HCT116 (cell line): ENCODE measurements around the gene FKBP6. TPM values are rescaled to one million over a fixed set of nuclear protein-coding genes. Genes with fewer than 3 reads are reported as not detected.
"Not testable (repeated sequence)": the region's sequence is repeated elsewhere in the genome, so short reads cannot be mapped to it uniquely, and the experiment has no call there.

ENCODE experiments used
- ATAC-seq: fragments of 200-7000 bp; cut with Tn5 transposase; 2 replicates; pipeline ENCODE4 v1.9.1; 2020; ENCODE audit warnings: mild to moderate bottlenecking, moderate library complexity
- BruUV-seq: library from RNA; stranded (reverse); fragments of 400-500 nt; replicated peaks from 2 replicates; lab custom pipeline; 2021; lab: Mats Ljungman, UMichigan
- CTCF ChIA-PET: fragments of 300-600 bp; sonication (Branson Sonifier 250); formaldehyde crosslinking; loops from one replicate; lab custom pipeline; 2021; ENCODE audit warnings: antibody characterized with exemption; lab: Charles Lee
- POLR2A ChIA-PET: fragments of 300-600, 350-600 bp; sonication (Branson Sonifier 250); formaldehyde crosslinking; loops from one replicate; lab custom pipeline; 2021; ENCODE audit warnings: antibody characterized with exemption; lab: Charles Lee
- RAD21 ChIA-PET, 2 experiments: fragments of 300-600 bp; sonication (Branson Sonifier 250); formaldehyde crosslinking; loops; one replicate each; lab custom pipeline; 2023; ENCODE audit warnings: low total read pairs in 2 of 2; ENCODE audit not compliant: uncharacterized antibody in 2 of 2, unreplicated experiment in 2 of 2, low non-redundant PET in 1 of 2; lab: Charles Lee
- DNase-seq: peaks from one replicate; pipeline ENCODE4 v3.0.0-alpha.2; 2010; ENCODE audit warnings: low read depth, low spot score
- H2AFZ ChIP-seq: fragments of 200-600 bp; shearing (Covaris generic), sonication (generic); 2 replicates; pipeline ENCODE4 v1.6.1; 2017; ENCODE audit warnings: low read depth, mixed run types, mixed read lengths, antibody characterized with exemption, low read length; ENCODE audit not compliant: poor library complexity, severe bottlenecking
- H3K27ac ChIP-seq: 2 replicates; pipeline ENCODE4 v1.5.1; 2012; ENCODE audit warnings: low read depth, low read length
- H3K27me3 ChIP-seq: fragments of 200-600 bp; sonication (generic); 2 replicates; pipeline ENCODE4 v1.6.1; 2016; ENCODE audit warnings: mixed run types, low read length, mixed read lengths; ENCODE audit not compliant: insufficient read depth
- H3K36me3 ChIP-seq, 2 experiments: fragments of 200-500 bp in 1 of 2; fragments of 200-600 bp in 1 of 2; sonication (Bioruptor generic) in 1 of 2; sonication (generic) in 1 of 2; 2 replicates each; pipeline versions ENCODE4 v1.5.1 to v1.6.1; 2014 to 2016; ENCODE audit warnings: low read length in 2 of 2, inconsistent platforms in 1 of 2, mixed read lengths in 1 of 2, mixed run types in 1 of 2; ENCODE audit not compliant: insufficient read depth in 2 of 2, control insufficient read depth in 1 of 2
- H3K4me1 ChIP-seq, 2 experiments: fragments of 200-600 bp in 1 of 2; sonication (generic) in 1 of 2; 2 replicates each; pipeline versions ENCODE4 v1.5.1 to v1.6.1; 2012 to 2017; ENCODE audit warnings: low read length in 2 of 2, inconsistent platforms in 1 of 2, mild to moderate bottlenecking in 1 of 2, mixed read lengths in 1 of 2, mixed run types in 1 of 2, moderate library complexity in 1 of 2; ENCODE audit not compliant: insufficient read depth in 2 of 2, control insufficient read depth in 1 of 2
- H3K4me2 ChIP-seq: fragments of 200-600 bp; sonication (generic); 2 replicates; pipeline ENCODE4 v1.6.1; 2017; ENCODE audit warnings: mixed run types, low read length, mixed read lengths
- H3K4me3 ChIP-seq, 2 experiments: fragments of 200-600 bp in 1 of 2; sonication (generic) in 1 of 2; replicated peaks in 1 of 2; 2 replicates each; pipeline ENCODE4 v1.5.1; 2011 to 2016; ENCODE audit warnings: low read length in 2 of 2, control low read depth in 1 of 2, low read depth in 1 of 2, mild to moderate bottlenecking in 1 of 2, mixed read lengths in 1 of 2, mixed run types in 1 of 2
- H3K79me2 ChIP-seq: fragments of 200-600 bp; sonication (generic); 2 replicates; pipeline ENCODE4 v1.6.1; 2017; ENCODE audit warnings: mild to moderate bottlenecking, mixed run types, low read length, moderate library complexity, mixed read lengths; ENCODE audit not compliant: insufficient read depth
- H3K9ac ChIP-seq: fragments of 200-600 bp; sonication (generic); 2 replicates; pipeline ENCODE4 v1.6.1; 2016; ENCODE audit warnings: low read length, mixed read lengths
- H3K9me2 ChIP-seq: fragments of 200-600 bp; sonication (generic), shearing (Covaris generic); 2 replicates; pipeline ENCODE4 v1.6.1; 2017; ENCODE audit warnings: mixed run types, mild to moderate bottlenecking, moderate library complexity; ENCODE audit not compliant: insufficient read depth
- H3K9me3 ChIP-seq, 2 experiments: fragments of 200-500 bp in 1 of 2; fragments of 200-600 bp in 1 of 2; sonication (Bioruptor generic) in 1 of 2; sonication (generic) in 1 of 2; 2 replicates each; pipeline ENCODE4 v1.6.1; 2014 to 2017; ENCODE audit warnings: low read length in 2 of 2, mixed read lengths in 2 of 2, inconsistent platforms in 1 of 2, low read depth in 1 of 2, mild to moderate bottlenecking in 1 of 2, mixed run types in 1 of 2, moderate library complexity in 1 of 2; ENCODE audit not compliant: control insufficient read depth in 1 of 2, insufficient read depth in 1 of 2
- H4K20me1 ChIP-seq: fragments of 200-600 bp; sonication (generic), shearing (Covaris generic); 2 replicates; pipeline ENCODE4 v1.6.1; 2017; ENCODE audit warnings: mixed run types, mild to moderate bottlenecking, moderate library complexity; ENCODE audit not compliant: insufficient read depth
- ATF3 ChIP-seq: IDR thresholded peaks from 2 replicates; pipeline ENCODE4 v1.6.1; 2012
- CBX3 ChIP-seq: IDR thresholded peaks from 2 replicates; pipeline ENCODE4 v1.6.1; 2012; ENCODE audit warnings: low read depth
- CEBPB ChIP-seq: IDR thresholded peaks from 2 replicates; pipeline ENCODE4 v1.6.1; 2012; ENCODE audit warnings: low read depth
- ELF1 ChIP-seq: IDR thresholded peaks from 2 replicates; pipeline ENCODE4 v1.6.1; 2012; ENCODE audit warnings: low read depth, borderline replicate concordance
- JUND ChIP-seq: IDR thresholded peaks from 2 replicates; pipeline ENCODE4 v1.6.1; 2012
- SIN3A ChIP-seq: IDR thresholded peaks from 2 replicates; pipeline ENCODE4 v1.6.1; 2012; ENCODE audit warnings: low read depth
- YY1 ChIP-seq: IDR thresholded peaks from 2 replicates; pipeline ENCODE4 v1.6.1; 2011; ENCODE audit warnings: low read length, low read depth, moderate library complexity, mild to moderate bottlenecking; ENCODE audit not compliant: insufficient replicate concordance; ENCODE audit errors: extremely low read depth
- ZNF274 ChIP-seq: fragments of 200-500 bp; sonication (Bioruptor generic); IDR thresholded peaks from 2 replicates; pipeline ENCODE4 v1.6.1; 2014; ENCODE audit warnings: mild to moderate bottlenecking, low read depth, low read length, inconsistent platforms
- intact Hi-C: fragments of 100-400 bp; cut with micrococcal nuclease; formaldehyde crosslinking; loops from 2 replicates; pipeline ENCODE4 v1.10.0; 2022
- total RNA-seq: library from RNA; stranded (reverse); gene quantifications from one replicate; pipeline ENCODE4 v1.2.1, GENCODE V29; 2021; ENCODE audit not compliant: unreplicated experiment
- TF ChIP-seq, protein P1 (sequence below): IDR thresholded peaks from 2 replicates; pipeline ENCODE4 v1.6.1; 2012

Gene FKBP6
- total RNA-seq, 1 experiment from 2014 or later = not detected

GRCh38 chr7:73369622-73370021, 41.7 kb downstream of the FKBP6 start:
- H3K27me3 ChIP-seq = no peaks in the 10 kb centered on the region
- ChIA-PET RAD21 (no interaction called here), POLR2A (no interaction called here), CTCF (no interaction called here)
- H3K79me2 ChIP-seq = no peaks in the 10 kb centered on the region
- no peak overlapping the region for H3K4me3 ChIP-seq
- H3K27ac ChIP-seq = no peak overlapping the region
- no peaks in the 10 kb centered on the region for H3K9me3 ChIP-seq
- no peak for DNase-seq
- no peaks in the 10 kb centered on the region for H3K36me3 ChIP-seq
- no peak overlapping the region for H3K4me2 ChIP-seq
- no peaks in the 10 kb centered on the region for H3K4me1 ChIP-seq
- TF ChIP-seq CBX3 = no peak
- no peak for TF ChIP-seq CEBPB
- TF ChIP-seq YY1 = no peak
- no peak for TF ChIP-seq JUND
- no peak overlapping the region for H2AFZ ChIP-seq
- no peak for ATAC-seq
- intact Hi-C loops = no loop called here
- H3K9ac ChIP-seq = no peak overlapping the region
- H4K20me1 ChIP-seq = no peaks in the 10 kb centered on the region
- no TSS peak for BruUV-seq
- no peaks in the 10 kb centered on the region for H3K9me2 ChIP-seq

GRCh38 chr7:73373741-73374140, 45.8 kb downstream of the FKBP6 start:
- Histone ChIP-seq H3K4me3 (no peak overlapping the region), H3K9me2 (no peaks in the 10 kb centered on the region), H3K36me3 (no peaks in the 10 kb centered on the region), H3K9me3 (no peaks in the 10 kb centered on the region), H3K27me3 (no peaks in the 10 kb centered on the region), H4K20me1 (no peaks in the 10 kb centered on the region), H3K27ac (no peak overlapping the region), H3K4me1 (no peaks in the 10 kb centered on the region), H3K4me2 (no peak overlapping the region), H2AFZ (no peak overlapping the region), H3K79me2 (no peaks in the 10 kb centered on the region), H3K9ac (no peak overlapping the region)
- ChIA-PET RAD21 (interaction anchor here in 1 of 2 experiments (0.7 kb wide), 1 partner anchor 9 kb away, joined by 3 read pairs; no protein-coding TSS in a partner anchor), CTCF (no interaction called here), POLR2A (no interaction called here)
- BruUV-seq = no TSS peak
- intact Hi-C loops = no loop called here
- TF ChIP-seq SIN3A (no peak), YY1 (no peak), ZNF274 (no peak), ELF1 (no peak), CEBPB (no peak), JUND (no peak), ATF3 (no peak)
- TF ChIP-seq, protein P1, sequence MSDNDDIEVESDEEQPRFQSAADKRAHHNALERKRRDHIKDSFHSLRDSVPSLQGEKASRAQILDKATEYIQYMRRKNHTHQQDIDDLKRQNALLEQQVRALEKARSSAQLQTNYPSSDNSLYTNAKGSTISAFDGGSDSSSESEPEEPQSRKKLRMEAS = no peak
- ATAC-seq (no peak), DNase-seq (no peak)

DNA sequence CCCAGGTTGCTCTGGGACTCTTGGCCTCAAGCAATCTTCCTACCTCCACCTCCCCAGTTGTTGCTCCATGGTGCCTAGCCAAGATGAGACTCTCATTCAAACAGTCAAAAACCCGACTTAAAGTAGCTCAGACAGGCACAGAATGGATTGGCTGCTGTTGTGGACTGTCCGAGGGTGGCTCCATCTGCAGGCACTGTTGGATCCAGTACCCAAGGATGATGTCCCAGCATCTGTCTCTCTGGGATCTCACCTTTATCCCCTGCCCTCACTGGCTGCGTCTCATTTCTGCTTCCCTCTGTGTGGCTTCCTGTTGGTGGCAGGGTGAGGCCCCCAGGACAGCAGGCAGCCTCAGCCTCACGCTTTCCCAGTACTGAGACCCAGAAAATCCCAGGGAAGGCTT, 48.3 kb downstream of the FKBP6 start:
- H3K9ac ChIP-seq, DNase-seq, H3K9me2 ChIP-seq, H3K4me1 ChIP-seq, intact Hi-C loops, H3K27me3 ChIP-seq, H4K20me1 ChIP-seq, POLR2A ChIA-PET, CTCF ChIA-PET, RAD21 ChIA-PET, H3K4me2 ChIP-seq, H2AFZ ChIP-seq, H3K9me3 ChIP-seq, H3K27ac ChIP-seq, BruUV-seq, H3K36me3 ChIP-seq, H3K4me3 ChIP-seq, H3K79me2 ChIP-seq: not testable (repeated sequence)
- 0 out of 2 replicates have a peak, but pooled peaks have one; percentile 25 for ATAC-seq
